H9 (cell line): Measurements from ENCODE around the gene STK32C. TPM values are rescaled to one million over a fixed set of nuclear protein-coding genes. Genes with fewer than 3 reads are reported as not detected.

Source experiments
- DNase-seq: peaks from one replicate; pipeline ENCODE4 v3.0.0-alpha.2; 2017
- H2AFZ ChIP-seq: one replicate; pipeline ENCODE4 v1.6.1; 2013; ENCODE audit warnings: mild to moderate bottlenecking, low read length, control low read depth, moderate library complexity
- H2AK5ac ChIP-seq: 2 replicates; pipeline ENCODE4 v1.6.1; 2013; ENCODE audit warnings: low read length, control low read depth, mixed read lengths; ENCODE audit not compliant: insufficient read length
- H2BK120ac ChIP-seq: one replicate; pipeline ENCODE4 v1.6.1; 2013; ENCODE audit warnings: low read depth, mild to moderate bottlenecking, low read length, control low read depth, inconsistent platforms; ENCODE audit not compliant: poor library complexity, severe bottlenecking
- H2BK12ac ChIP-seq: 2 replicates; pipeline ENCODE4 v1.6.1; 2013; ENCODE audit warnings: low read length, control low read depth, mixed read lengths, low read depth; ENCODE audit not compliant: insufficient read length
- H2BK15ac ChIP-seq: 2 replicates; pipeline ENCODE4 v1.6.1; 2013; ENCODE audit warnings: low read depth, low read length, control low read depth
- H2BK20ac ChIP-seq: one replicate; pipeline ENCODE4 v1.6.1; 2013; ENCODE audit warnings: low read depth, mild to moderate bottlenecking, low read length, control low read depth, inconsistent platforms; ENCODE audit not compliant: poor library complexity, severe bottlenecking
- H2BK5ac ChIP-seq: 2 replicates; pipeline ENCODE4 v1.6.1; 2013; ENCODE audit warnings: low read length, control low read depth, mixed read lengths; ENCODE audit not compliant: insufficient read length
- H3K14ac ChIP-seq: 2 replicates; pipeline ENCODE4 v1.6.1; 2013; ENCODE audit warnings: low read length, control low read depth; ENCODE audit not compliant: insufficient read depth
- H3K18ac ChIP-seq: 2 replicates; pipeline ENCODE4 v1.6.1; 2013; ENCODE audit warnings: low read depth, mild to moderate bottlenecking, mixed read lengths, low read length, control low read depth; ENCODE audit not compliant: insufficient read length
- H3K23ac ChIP-seq: 2 replicates; pipeline ENCODE4 v1.6.1; 2013; ENCODE audit warnings: low read length, control low read depth, mixed read lengths, low read depth; ENCODE audit not compliant: insufficient read length
- H3K23me2 ChIP-seq: 2 replicates; pipeline ENCODE4 v1.6.1; 2013; ENCODE audit warnings: low read depth, mild to moderate bottlenecking, mixed read lengths, low read length, control low read depth; ENCODE audit not compliant: insufficient read length, poor library complexity, severe bottlenecking
- H3K27ac ChIP-seq: 2 replicates; pipeline ENCODE4 v1.5.1; 2013; ENCODE audit warnings: low read length, control low read depth, mixed read lengths, low read depth; ENCODE audit not compliant: insufficient read length
- H3K27me3 ChIP-seq: 2 replicates; pipeline ENCODE4 v1.6.1; 2013; ENCODE audit warnings: low read length, control low read depth, inconsistent platforms; ENCODE audit not compliant: insufficient read depth
- H3K4ac ChIP-seq: 2 replicates; pipeline ENCODE4 v1.6.1; 2013; ENCODE audit warnings: low read depth, mild to moderate bottlenecking, control low read depth, inconsistent platforms, low read length, moderate library complexity
- H3K4me1 ChIP-seq: 2 replicates; pipeline ENCODE4 v1.6.1; 2013; ENCODE audit warnings: low read length, control low read depth, inconsistent platforms; ENCODE audit not compliant: insufficient read depth
- H3K4me2 ChIP-seq: 2 replicates; pipeline ENCODE4 v1.6.1; 2013; ENCODE audit warnings: low read length, control low read depth, mixed read lengths; ENCODE audit not compliant: insufficient read length, insufficient read depth
- H3K56ac ChIP-seq: 2 replicates; pipeline ENCODE4 v1.6.1; 2013; ENCODE audit warnings: low read depth, mild to moderate bottlenecking, mixed read lengths, low read length, control low read depth; ENCODE audit not compliant: insufficient read length
- H3K79me1 ChIP-seq: 2 replicates; pipeline ENCODE4 v1.6.1; 2013; ENCODE audit warnings: low read depth, mild to moderate bottlenecking, moderate library complexity, low read length, control low read depth, inconsistent platforms; ENCODE audit not compliant: insufficient read depth, poor library complexity, severe bottlenecking
- H3K79me2 ChIP-seq: 2 replicates; pipeline ENCODE4 v1.6.1; 2013; ENCODE audit warnings: low read length, control low read depth, inconsistent platforms; ENCODE audit not compliant: insufficient read depth
- H3K9ac ChIP-seq: 2 replicates; pipeline ENCODE4 v1.6.1; 2013; ENCODE audit warnings: low read length, control low read depth, mixed read lengths; ENCODE audit not compliant: insufficient read length; ENCODE audit errors: extremely low read depth
- H3K9me3 ChIP-seq: one replicate; pipeline ENCODE4 v1.6.1; 2013; ENCODE audit warnings: low read depth, low read length, inconsistent platforms; ENCODE audit not compliant: control insufficient read depth
- H3T11ph ChIP-seq: one replicate; pipeline ENCODE4 v1.6.1; 2013; ENCODE audit warnings: mild to moderate bottlenecking, low read length, control low read depth, inconsistent platforms
- H4K20me1 ChIP-seq: one replicate; pipeline ENCODE4 v1.6.1; 2013; ENCODE audit not compliant: control insufficient read depth, insufficient read length, insufficient read depth
- H4K5ac ChIP-seq: 2 replicates; pipeline ENCODE4 v1.6.1; 2013; ENCODE audit warnings: low read depth, mild to moderate bottlenecking, mixed read lengths, low read length, control low read depth; ENCODE audit not compliant: insufficient read length
- H4K8ac ChIP-seq: replicated peaks from 2 replicates; pipeline ENCODE4 v1.6.1; 2013; ENCODE audit warnings: low read length, control low read depth, mixed read lengths, low read depth; ENCODE audit not compliant: insufficient read length
- H4K91ac ChIP-seq: 2 replicates; pipeline ENCODE4 v1.6.1; 2013; ENCODE audit warnings: low read depth, mild to moderate bottlenecking, moderate library complexity, mixed read lengths, low read length, control low read depth; ENCODE audit not compliant: insufficient read length
- H3K27ac Mint-ChIP-seq, 3 experiments: 2 replicates in 2 of 3; 3 replicates in 1 of 3; pipeline ENCODE4 v1.8.0; 2020 to 2021; ENCODE audit warnings: mixed read lengths in 3 of 3, mild to moderate bottlenecking in 1 of 3, moderate library complexity in 1 of 3
- H3K27me3 Mint-ChIP-seq: 2 replicates; pipeline ENCODE4 v1.8.0; 2021; ENCODE audit warnings: low read depth, mild to moderate bottlenecking, moderate library complexity, mixed read lengths
- H3K36me3 Mint-ChIP-seq, 3 experiments: 2 replicates in 2 of 3; 3 replicates in 1 of 3; pipeline ENCODE4 v1.8.0; 2020 to 2021; ENCODE audit warnings: low read depth in 3 of 3, mixed read lengths in 3 of 3; ENCODE audit not compliant: insufficient read depth in 1 of 3
- H3K4me1 Mint-ChIP-seq, 2 experiments: 2 replicates each; pipeline ENCODE4 v1.8.0; 2020; ENCODE audit warnings: mixed read lengths in 2 of 2
- H3K4me3 Mint-ChIP-seq, 2 experiments: 2 replicates in 1 of 2; 3 replicates in 1 of 2; pipeline ENCODE4 v1.8.0; 2020 to 2021; ENCODE audit warnings: mild to moderate bottlenecking in 2 of 2, mixed read lengths in 2 of 2, moderate library complexity in 1 of 2
- H3K9me3 Mint-ChIP-seq, 2 experiments: 2 replicates in 1 of 2; 3 replicates in 1 of 2; pipeline ENCODE4 v1.8.0; 2020; ENCODE audit warnings: mild to moderate bottlenecking in 2 of 2, mixed read lengths in 2 of 2, moderate library complexity in 1 of 2
- CTCF ChIP-seq: fragments of 200-600 bp; sonication (generic); conservative IDR thresholded peaks from 3 replicates; pipeline ENCODE4 v1.8.0; 2021; ENCODE audit warnings: antibody characterized with exemption, mild to moderate bottlenecking
- WGBS: extraction: QIAGEN DNeasy Blood & Tissue Kit; methylation state at CpG from one replicate; pipeline ENCODE4 v1.1.7; 2013; ENCODE audit warnings: missing lambda C conversion rate, low lambda C conversion rate, mixed read lengths; ENCODE audit not compliant: insufficient read length; ENCODE audit errors: extremely low coverage; 5-methylcytosine and 5-hydroxymethylcytosine counted together
- total RNA-seq: library from RNA; stranded (reverse); gene quantifications from 2 replicates; pipeline ENCODE4 v1.2.1, GENCODE V29; 2021

Gene STK32C
- total RNA-seq, 1 experiment from 2014 or later: 11.3 TPM

- Histone ChIP-seq H3K27me3 (no peaks in the 10 kb centered on the region), H2BK5ac (no peak overlapping the region), H2BK120ac (no peak overlapping the region), H2BK15ac (no peak overlapping the region), H3K14ac (no peak overlapping the region), H3K18ac (no peak overlapping the region), H4K91ac (no peak overlapping the region), H3K23ac (no peak overlapping the region), H3K4me1 (0 out of 2 replicates have a peak, but pooled peaks cover 3% of the 10 kb centered on the region), H3K9ac (no peak overlapping the region), H4K20me1 (no peaks in the 10 kb centered on the region), H2BK20ac (no peak overlapping the region), H3K79me2 (no peaks in the 10 kb centered on the region), H3K23me2 (peaks cover 7% of the 10 kb centered on the region), H4K5ac (no peak overlapping the region), H2AK5ac (no peak overlapping the region), H3K79me1 (no peaks in the 10 kb centered on the region), H3K4me2 (no peak overlapping the region), H4K8ac (no peak overlapping the region), H3K4ac (no peak overlapping the region), H3K27ac (no peak overlapping the region), H3K56ac (no peak overlapping the region), H2BK12ac (no peak overlapping the region), H2AFZ (no peak overlapping the region), H3T11ph (no peak overlapping the region), H3K9me3 (no peaks in the 10 kb centered on the region)
- peak overlapping the region in 1 of 3 experiments; percentile 67; a peak in 3 of 7 replicates for H3K27ac Mint-ChIP-seq
- WGBS: no CpG with 5 or more reads among the region's 19 CpGs
- no peaks in the 10 kb centered on the region; a peak in 1 of 5 replicates for H3K9me3 Mint-ChIP-seq
- no peak for DNase-seq
- H3K36me3 Mint-ChIP-seq: no peaks in the 10 kb centered on the region; a peak in 1 of 7 replicates
- H3K4me3 Mint-ChIP-seq: peak overlapping the region in 1 of 2 experiments; percentile 25; a peak in 3 of 5 replicates
- H3K27me3 Mint-ChIP-seq: peaks cover 17% of the 10 kb centered on the region
- H3K4me1 Mint-ChIP-seq: peaks cover 16 to 28% of the 10 kb centered on the region in 2 experiments
- no peak for TF ChIP-seq CTCF
These were observed 29.2 kb upstream of the STK32C start for GRCh38 chr10:132336919-132337407.
